RWPE2 (cell line): ENCODE results near the gene LBHD1.

Experiments
- ATAC-seq: fragments of 200-7000 bp; cut with Tn5 transposase; 3 replicates; pipeline ENCODE4 v1.9.1; 2021; ENCODE audit warnings: low read depth
- DNase-seq: peaks from one replicate; pipeline ENCODE4 v3.0.0-alpha.2; 2020; ENCODE audit warnings: low spot score
- H3K27ac ChIP-seq: fragments of 450-650 bp; 2 replicates; pipeline ENCODE4 v1.5.1; 2017; ENCODE audit warnings: mild to moderate bottlenecking; ENCODE audit not compliant: poor library complexity, severe bottlenecking
- H3K27me3 ChIP-seq: fragments of 250-450 bp; sonication (Bioruptor Pico); 2 replicates; pipeline ENCODE4 v1.5.1; 2021; ENCODE audit warnings: mild to moderate bottlenecking, moderate library complexity; ENCODE audit not compliant: insufficient read depth, poor library complexity, severe bottlenecking
- H3K36me3 ChIP-seq: fragments of 250-450 bp; sonication (Bioruptor Pico); 2 replicates; pipeline ENCODE4 v1.5.1; 2020; ENCODE audit warnings: low read depth, mild to moderate bottlenecking, moderate library complexity
- H3K4me1 ChIP-seq: fragments of 250-450 bp; sonication (Bioruptor Pico); 2 replicates; pipeline ENCODE4 v1.5.1; 2021; ENCODE audit warnings: mild to moderate bottlenecking, moderate library complexity; ENCODE audit not compliant: insufficient read depth, poor library complexity, severe bottlenecking
- H3K4me3 ChIP-seq: fragments of 250-450 bp; sonication (Bioruptor Pico); 2 replicates; pipeline ENCODE4 v1.5.1; 2021; ENCODE audit warnings: mild to moderate bottlenecking, moderate library complexity; ENCODE audit not compliant: severe bottlenecking
- H3K9me3 ChIP-seq: fragments of 250-450 bp; sonication (Bioruptor Pico); 2 replicates; pipeline ENCODE4 v1.5.1; 2021; ENCODE audit warnings: mild to moderate bottlenecking, moderate library complexity; ENCODE audit not compliant: severe bottlenecking
- CTCF ChIP-seq: fragments of 450-650 bp; IDR thresholded peaks from one replicate; pipeline ENCODE4 v1.5.1; 2017; ENCODE audit warnings: mild to moderate bottlenecking, moderate library complexity; ENCODE audit not compliant: poor library complexity, severe bottlenecking

The LBHD1 gene

GRCh38 chr11:62682518-62682917, 10.5 kb upstream of the LBHD1 start:
- Histone ChIP-seq H3K4me3 (no peak overlapping the region), H3K27me3 (no peaks in the 10 kb centered on the region), H3K27ac (no peak overlapping the region), H3K9me3 (no peaks in the 10 kb centered on the region), H3K36me3 (peaks cover 6% of the 10 kb centered on the region), H3K4me1 (peaks cover 9% of the 10 kb centered on the region)
- no peak for TF ChIP-seq CTCF
- DNase-seq = no peak
- no peak for ATAC-seq

GRCh38 chr11:62680825-62681240, 8.8 kb upstream of the LBHD1 start:
- TF ChIP-seq CTCF = peak; percentile 70
- Histone ChIP-seq H3K4me3 (no peak overlapping the region), H3K27me3 (no peaks in the 10 kb centered on the region), H3K27ac (peak overlapping the region; percentile 13), H3K36me3 (peaks cover 23% of the 10 kb centered on the region), H3K4me1 (peaks cover 9% of the 10 kb centered on the region), H3K9me3 (no peaks in the 10 kb centered on the region)
- DNase-seq = no peak
- ATAC-seq = peak; percentile 86

DNA sequence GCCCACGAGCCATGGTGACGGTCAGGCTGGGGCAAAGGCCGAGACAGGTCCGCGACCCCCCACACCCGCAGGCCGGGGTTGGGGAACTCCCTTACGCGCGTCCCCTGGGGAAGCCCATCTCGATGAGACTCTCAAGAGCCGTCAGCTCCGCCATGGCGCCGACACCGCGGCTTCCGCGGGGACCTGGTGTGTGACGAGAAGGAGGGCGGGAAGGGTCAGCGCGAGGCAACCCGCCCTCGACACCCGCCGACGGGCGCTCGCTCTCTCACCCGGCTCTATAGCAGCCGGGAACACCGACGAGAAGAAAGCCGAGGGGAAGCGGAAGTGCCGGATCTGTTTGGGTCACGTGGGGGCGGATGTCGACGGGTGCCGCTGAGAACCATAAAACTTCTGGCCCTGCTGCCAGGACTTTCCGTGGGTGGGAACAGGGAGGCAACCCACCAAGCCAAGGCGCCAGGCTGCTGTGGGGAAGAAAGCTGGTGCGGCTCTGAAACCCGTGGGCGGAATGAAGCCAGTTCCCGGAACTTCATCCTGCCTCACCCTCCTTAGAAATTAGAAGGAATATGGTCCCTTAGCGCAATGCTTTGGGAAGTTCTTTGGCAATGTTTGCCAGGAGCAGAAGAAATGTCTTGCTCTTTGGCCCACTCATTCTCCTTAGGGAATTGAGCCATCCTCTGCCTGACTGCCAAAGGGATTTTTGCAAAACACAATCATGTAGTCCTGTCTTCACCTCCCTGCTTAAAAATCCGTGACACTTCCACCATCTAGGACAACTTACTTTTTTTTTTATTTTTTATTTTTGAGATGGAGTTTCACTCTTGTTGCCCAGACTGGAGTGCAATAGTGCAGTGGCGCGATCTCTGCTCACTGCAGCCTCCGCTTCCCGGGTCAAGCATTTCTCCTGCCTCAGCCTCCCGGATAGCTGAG, 7.0 kb upstream of the LBHD1 start, which contains the start of gene UBXN1:
Gene UBXN1 (minus strand): TSS at position 304 of the 927 bp plus-strand sequence. CDS start 150 bp downstream, at position 154.
- peak within 1 kb of the TSS; percentile 84 for H3K4me3 ChIP-seq
- H3K27me3 ChIP-seq = no peaks in the 10 kb centered on the region
- H3K4me1 ChIP-seq = peaks cover 9% of the 10 kb centered on the region
- peaks cover 34% of the 10 kb centered on the region for H3K36me3 ChIP-seq
- no peaks in the 10 kb centered on the region for H3K9me3 ChIP-seq
- TF ChIP-seq CTCF = no peak
- DNase-seq (peak; percentile 88), ATAC-seq (peak; percentile 77)
- peak within 1 kb of the TSS; percentile 34 for H3K27ac ChIP-seq

DNA sequence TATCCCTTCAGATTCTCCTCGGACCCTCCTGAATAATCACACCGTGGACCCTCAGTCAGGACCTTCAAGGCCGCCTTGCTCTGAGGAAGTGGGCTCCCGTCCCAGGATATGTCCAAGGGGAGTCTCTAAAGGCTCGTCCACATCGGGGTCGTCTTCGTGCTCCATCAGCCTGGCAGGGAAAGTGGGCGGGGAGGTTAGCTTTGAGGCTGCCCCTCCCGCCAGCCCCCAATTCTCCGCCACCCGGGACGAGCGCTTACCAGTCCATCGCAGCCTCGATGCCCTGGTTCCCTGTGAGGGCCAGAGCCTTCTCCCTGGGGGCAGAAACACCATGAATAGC, 6.3 kb upstream of the LBHD1 start:
- no peaks in the 10 kb centered on the region for H3K9me3 ChIP-seq
- H3K4me1 ChIP-seq = peaks cover 9% of the 10 kb centered on the region
- H3K27ac ChIP-seq = peak overlapping the region; percentile 34
- peaks cover 40% of the 10 kb centered on the region for H3K36me3 ChIP-seq
- ATAC-seq = no peak; the same call in 2 of the 3 replicates
- DNase-seq = no peak
- H3K4me3 ChIP-seq = peak overlapping the region; percentile 84
- H3K27me3 ChIP-seq = no peaks in the 10 kb centered on the region
- TF ChIP-seq CTCF = no peak

GRCh38 chr11:62677714-62678113, 5.6 kb upstream of the LBHD1 start:
- DNase-seq (no peak), ATAC-seq (no peak)
- Histone ChIP-seq H3K27me3 (no peaks in the 10 kb centered on the region), H3K27ac (peak overlapping the region; percentile 34), H3K4me1 (peaks cover 9% of the 10 kb centered on the region), H3K9me3 (no peaks in the 10 kb centered on the region), H3K4me3 (peak overlapping the region; percentile 84), H3K36me3 (peaks cover 47% of the 10 kb centered on the region)
- TF ChIP-seq CTCF = no peak
